ENCODE results near the gene UBL5. TPM values are rescaled to one million over a fixed set of nuclear protein-coding genes. Genes with fewer than 3 reads are reported as not detected.
A peak's percentile ranks its signal among the peaks of the same experiment; 100 is the strongest.

Gene UBL5
- total RNA-seq, 1 donor from 2014 or later, result 258 TPM

DNA sequence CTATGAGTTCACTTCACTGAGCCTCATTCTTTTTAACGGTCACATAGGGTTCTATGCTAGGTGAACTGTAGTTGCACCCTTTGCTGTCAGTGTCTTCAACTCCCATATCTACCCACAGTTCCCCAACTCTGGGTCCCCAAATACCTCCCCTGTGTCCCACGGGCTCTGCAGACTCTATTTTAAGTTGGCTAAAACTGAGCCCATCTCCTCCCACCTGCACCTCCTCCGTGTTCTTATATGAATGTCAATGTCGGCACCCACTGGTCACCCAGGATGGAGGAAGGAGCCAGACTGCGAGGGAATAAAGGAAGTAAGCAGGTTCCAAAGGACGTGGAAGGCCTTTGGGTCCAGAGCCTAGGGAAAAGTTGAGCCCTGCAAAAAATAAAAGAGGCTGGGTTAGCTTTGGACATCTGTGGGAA lies 6.6 kb downstream of the UBL5 start:
- H3K4me1 Mint-ChIP-seq (ENCODE audit: unreplicated experiment), result peaks cover 18% of the 10 kb centered on the region
- TF ChIP-seq, protein P1, sequence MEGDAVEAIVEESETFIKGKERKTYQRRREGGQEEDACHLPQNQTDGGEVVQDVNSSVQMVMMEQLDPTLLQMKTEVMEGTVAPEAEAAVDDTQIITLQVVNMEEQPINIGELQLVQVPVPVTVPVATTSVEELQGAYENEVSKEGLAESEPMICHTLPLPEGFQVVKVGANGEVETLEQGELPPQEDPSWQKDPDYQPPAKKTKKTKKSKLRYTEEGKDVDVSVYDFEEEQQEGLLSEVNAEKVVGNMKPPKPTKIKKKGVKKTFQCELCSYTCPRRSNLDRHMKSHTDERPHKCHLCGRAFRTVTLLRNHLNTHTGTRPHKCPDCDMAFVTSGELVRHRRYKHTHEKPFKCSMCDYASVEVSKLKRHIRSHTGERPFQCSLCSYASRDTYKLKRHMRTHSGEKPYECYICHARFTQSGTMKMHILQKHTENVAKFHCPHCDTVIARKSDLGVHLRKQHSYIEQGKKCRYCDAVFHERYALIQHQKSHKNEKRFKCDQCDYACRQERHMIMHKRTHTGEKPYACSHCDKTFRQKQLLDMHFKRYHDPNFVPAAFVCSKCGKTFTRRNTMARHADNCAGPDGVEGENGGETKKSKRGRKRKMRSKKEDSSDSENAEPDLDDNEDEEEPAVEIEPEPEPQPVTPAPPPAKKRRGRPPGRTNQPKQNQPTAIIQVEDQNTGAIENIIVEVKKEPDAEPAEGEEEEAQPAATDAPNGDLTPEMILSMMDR (IDR thresholded peaks at IDR 0.05), result no peak
- DNase-seq (ENCODE audit: extremely low spot score, unreplicated experiment), result no peak
- peaks cover 7% of the 10 kb centered on the region for H3K36me3 Mint-ChIP-seq (ENCODE audit: unreplicated experiment)
- H3K27ac Mint-ChIP-seq (ENCODE audit: unreplicated experiment), result peak overlapping the region; percentile 83
- no peaks in the 10 kb centered on the region for H3K27me3 Mint-ChIP-seq (ENCODE audit: unreplicated experiment)
- H3K9me3 Mint-ChIP-seq (ENCODE audit: unreplicated experiment), result no peaks in the 10 kb centered on the region
- peak overlapping the region; percentile 86 for H3K4me3 Mint-ChIP-seq (ENCODE audit: unreplicated experiment)

DNA sequence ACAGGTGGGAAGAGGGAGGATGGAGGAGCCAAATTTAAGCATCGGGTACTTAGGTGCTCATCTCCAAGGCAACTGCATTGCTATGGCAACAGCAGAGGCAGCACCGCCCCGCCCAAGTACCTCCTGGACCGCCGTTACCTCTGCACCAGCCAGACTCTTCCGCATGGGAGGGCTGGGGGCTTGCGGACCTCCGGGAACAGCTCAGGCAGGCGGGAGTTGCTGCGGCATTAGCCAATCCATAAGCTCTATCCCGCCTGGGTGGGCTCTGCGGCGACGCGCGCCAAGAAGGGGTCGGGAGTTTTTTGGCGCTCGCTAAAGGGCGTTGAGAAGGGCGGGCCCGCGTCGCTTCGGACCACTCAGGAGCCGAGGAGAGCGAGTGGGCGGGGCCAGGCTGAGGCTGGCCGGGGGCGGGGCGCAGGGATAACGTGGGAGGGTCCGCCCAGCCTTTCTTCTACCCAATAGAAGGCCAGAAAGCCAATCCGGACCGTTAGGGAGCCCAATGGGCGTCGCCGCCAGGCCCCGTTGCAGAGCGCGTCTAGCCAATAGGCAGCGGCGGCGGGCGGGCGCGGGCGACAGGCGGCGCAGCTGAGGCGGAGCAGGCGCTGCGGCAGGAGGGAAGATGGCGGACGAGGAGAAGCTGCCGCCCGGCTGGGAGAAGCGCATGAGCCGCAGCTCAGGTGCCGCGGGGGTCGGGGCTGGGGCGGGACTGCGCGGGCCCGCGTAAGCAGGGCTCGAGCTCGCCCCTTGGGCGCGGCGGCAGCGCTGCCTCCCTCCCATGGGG lies 7.2 kb downstream of the UBL5 start, which contains the start of gene PIN1:
Gene PIN1, plus strand, starts transcription at position 593 of the 781 bp plus-strand sequence. Its CDS starts 27 bp downstream, at position 620.
- Mint-ChIP-seq H3K27ac (ENCODE audit: unreplicated experiment) (peak within 1 kb of the TSS; percentile 83), H3K4me3 (ENCODE audit: unreplicated experiment) (peak within 1 kb of the TSS; percentile 86), H3K9me3 (ENCODE audit: unreplicated experiment) (no peaks in the 10 kb centered on the region), H3K4me1 (ENCODE audit: unreplicated experiment) (peaks cover 14% of the 10 kb centered on the region), H3K27me3 (ENCODE audit: unreplicated experiment) (no peaks in the 10 kb centered on the region), H3K36me3 (ENCODE audit: unreplicated experiment) (peaks cover 5% of the 10 kb centered on the region)
- TF ChIP-seq, protein P1 (IDR thresholded peaks at IDR 0.05), result peak; percentile 77
- peak; percentile 100 for DNase-seq (ENCODE audit: extremely low spot score, unreplicated experiment)

GRCh38 chr19:9835507-9835949 lies 7.8 kb downstream of the UBL5 start:
- no peak for DNase-seq (ENCODE audit: extremely low spot score, unreplicated experiment)
- peak overlapping the region; percentile 80 for H3K4me3 Mint-ChIP-seq (ENCODE audit: unreplicated experiment)
- H3K4me1 Mint-ChIP-seq (ENCODE audit: unreplicated experiment), result peaks cover 12% of the 10 kb centered on the region
- no peaks in the 10 kb centered on the region for H3K27me3 Mint-ChIP-seq (ENCODE audit: unreplicated experiment)
- no peaks in the 10 kb centered on the region for H3K9me3 Mint-ChIP-seq (ENCODE audit: unreplicated experiment)
- TF ChIP-seq, protein P1 (IDR thresholded peaks at IDR 0.05), result no peak
- H3K27ac Mint-ChIP-seq (ENCODE audit: unreplicated experiment), result peak overlapping the region; percentile 82
- H3K36me3 Mint-ChIP-seq (ENCODE audit: unreplicated experiment), result peaks cover 3% of the 10 kb centered on the region

- TF ChIP-seq, protein P1 (IDR thresholded peaks at IDR 0.05), result no peak
- no peak for DNase-seq (ENCODE audit: extremely low spot score, unreplicated experiment)
- H3K4me1 Mint-ChIP-seq (ENCODE audit: unreplicated experiment), result peaks cover 12% of the 10 kb centered on the region
- peak overlapping the region; percentile 82 for H3K27ac Mint-ChIP-seq (ENCODE audit: unreplicated experiment)
- H3K4me3 Mint-ChIP-seq (ENCODE audit: unreplicated experiment), result peak overlapping the region; percentile 80
- no peaks in the 10 kb centered on the region for H3K27me3 Mint-ChIP-seq (ENCODE audit: unreplicated experiment)
- H3K36me3 Mint-ChIP-seq (ENCODE audit: unreplicated experiment), result peaks cover 3% of the 10 kb centered on the region
- no peaks in the 10 kb centered on the region for H3K9me3 Mint-ChIP-seq (ENCODE audit: unreplicated experiment)
Measured at GRCh38 chr19:9836021-9836420, 8.3 kb downstream of the UBL5 start.

DNA sequence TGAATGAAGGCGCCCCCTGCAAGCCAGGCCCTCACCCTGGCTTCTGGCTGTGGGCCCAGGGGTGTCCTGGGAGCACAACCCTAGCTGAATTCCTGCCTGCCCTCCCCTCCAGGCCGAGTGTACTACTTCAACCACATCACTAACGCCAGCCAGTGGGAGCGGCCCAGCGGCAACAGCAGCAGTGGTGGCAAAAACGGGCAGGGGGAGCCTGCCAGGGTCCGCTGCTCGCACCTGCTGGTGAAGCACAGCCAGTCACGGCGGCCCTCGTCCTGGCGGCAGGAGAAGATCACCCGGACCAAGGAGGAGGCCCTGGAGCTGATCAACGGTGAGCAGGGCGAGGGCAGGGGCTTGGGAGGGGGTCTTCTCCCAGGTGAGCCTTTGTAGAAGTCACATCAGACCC lies 10.6 kb downstream of the UBL5 start:
- Mint-ChIP-seq H3K27me3 (ENCODE audit: unreplicated experiment) (no peaks in the 10 kb centered on the region), H3K27ac (ENCODE audit: unreplicated experiment) (no peak overlapping the region), H3K4me3 (ENCODE audit: unreplicated experiment) (no peak overlapping the region), H3K9me3 (ENCODE audit: unreplicated experiment) (no peaks in the 10 kb centered on the region), H3K36me3 (ENCODE audit: unreplicated experiment) (peaks cover 20% of the 10 kb centered on the region), H3K4me1 (ENCODE audit: unreplicated experiment) (peaks cover 12% of the 10 kb centered on the region)
- TF ChIP-seq, protein P1 (IDR thresholded peaks at IDR 0.05), result no peak
- DNase-seq (ENCODE audit: extremely low spot score, unreplicated experiment), result no peak

Data from osteocyte (in vitro differentiated cells).